Right renal cortex interstitium (tissue), 3 donors: Measurements from ENCODE around the gene TMEM158. TPM values are rescaled to one million over a fixed set of nuclear protein-coding genes. Genes with fewer than 3 reads are reported as not detected.

Experiments used
- DNase-seq, 3 donors: peaks; one replicate each; pipeline ENCODE4 v3.0.0-alpha.2; 2013; ENCODE audit warnings: low read depth in 3 of 3, low spot score in 2 of 3
- polyA plus RNA-seq, 3 donors: library from polyadenylated mRNA; unstranded; fragments of 120-200 nt; gene quantifications; one replicate each; pipeline ENCODE4 v1.2.1, GENCODE V29; 2013; ENCODE audit not compliant: insufficient read length in 3 of 3

Gene TMEM158
- 1 to 10 TPM; 5.3 to 5.5 (median 5.4) TPM for polyA plus RNA-seq

DNA sequence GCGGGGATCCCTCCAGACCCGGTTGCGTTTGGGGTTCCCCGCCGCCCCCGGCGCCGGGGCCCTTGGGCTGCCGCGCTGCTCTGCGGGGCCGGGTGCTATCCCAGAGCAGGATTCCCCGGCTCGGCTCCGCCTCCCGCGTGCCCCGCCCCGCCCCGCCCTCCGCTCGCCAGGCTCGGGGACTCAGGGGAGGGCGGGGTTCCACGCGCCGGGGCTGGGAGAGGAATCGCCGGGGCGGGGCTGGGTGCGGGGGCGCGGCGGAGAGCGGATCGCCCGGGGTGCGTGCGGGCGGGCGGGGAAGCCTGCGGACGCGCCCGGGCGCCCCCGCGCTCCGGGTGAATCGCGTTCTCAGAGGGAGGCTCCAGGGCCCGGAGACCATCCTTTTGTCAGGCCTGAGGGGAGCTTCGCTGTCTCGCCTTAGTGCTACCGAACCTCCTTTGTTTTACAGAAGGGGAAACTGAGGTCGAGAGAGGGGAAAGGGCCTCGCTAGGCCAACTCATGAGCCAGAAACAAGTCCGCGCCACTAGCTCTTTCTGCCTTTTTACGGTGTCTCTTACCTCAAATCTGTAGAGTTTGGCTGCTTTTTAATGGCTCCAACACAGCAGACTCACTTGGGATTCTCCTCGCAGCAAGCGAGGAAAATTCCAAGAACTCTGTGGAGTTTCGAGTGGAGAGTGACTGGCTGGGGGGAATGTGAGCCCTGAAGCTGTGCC is at the start of gene TMEM158:
TMEM158 (minus strand) TSS at position 82 of the 710 bp plus-strand sequence. CDS start 260 bp downstream, outside the sequence.
- DNase-seq, result no peak

DNA sequence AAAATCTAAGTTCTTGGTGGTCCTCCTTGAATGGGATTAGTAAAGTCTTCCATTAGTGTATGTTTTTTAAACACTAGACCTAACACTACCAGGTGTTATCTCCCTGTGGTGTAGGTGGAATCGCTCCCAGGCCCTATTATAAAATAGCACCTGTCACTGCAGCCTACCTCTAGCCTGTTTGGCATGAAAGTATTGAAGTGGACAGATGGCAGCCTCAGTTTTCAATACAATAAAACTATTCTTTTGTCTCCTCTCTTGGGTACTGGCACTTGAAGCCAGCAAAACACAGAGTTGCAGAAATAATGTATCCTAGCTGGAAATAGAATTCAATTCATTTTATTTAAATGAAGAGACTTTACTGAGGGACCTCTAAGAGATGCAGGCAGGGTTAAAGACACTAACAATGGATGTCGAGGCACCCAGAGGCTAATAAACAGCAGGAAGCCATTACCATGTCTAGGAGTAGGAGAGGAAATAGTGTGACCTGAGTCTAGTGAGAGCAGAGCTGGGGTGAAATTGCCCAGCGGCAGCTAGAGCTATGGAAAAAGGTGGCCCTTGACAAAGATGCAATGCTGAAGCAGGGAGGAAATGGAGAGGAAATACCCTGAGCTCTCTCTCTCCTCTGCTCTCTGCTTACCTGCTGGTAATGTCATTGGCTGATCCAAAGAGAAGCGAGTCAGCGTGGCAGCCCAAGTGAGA is 49.1 kb upstream of the TMEM158 start:
- DNase-seq, result no peak

DNA sequence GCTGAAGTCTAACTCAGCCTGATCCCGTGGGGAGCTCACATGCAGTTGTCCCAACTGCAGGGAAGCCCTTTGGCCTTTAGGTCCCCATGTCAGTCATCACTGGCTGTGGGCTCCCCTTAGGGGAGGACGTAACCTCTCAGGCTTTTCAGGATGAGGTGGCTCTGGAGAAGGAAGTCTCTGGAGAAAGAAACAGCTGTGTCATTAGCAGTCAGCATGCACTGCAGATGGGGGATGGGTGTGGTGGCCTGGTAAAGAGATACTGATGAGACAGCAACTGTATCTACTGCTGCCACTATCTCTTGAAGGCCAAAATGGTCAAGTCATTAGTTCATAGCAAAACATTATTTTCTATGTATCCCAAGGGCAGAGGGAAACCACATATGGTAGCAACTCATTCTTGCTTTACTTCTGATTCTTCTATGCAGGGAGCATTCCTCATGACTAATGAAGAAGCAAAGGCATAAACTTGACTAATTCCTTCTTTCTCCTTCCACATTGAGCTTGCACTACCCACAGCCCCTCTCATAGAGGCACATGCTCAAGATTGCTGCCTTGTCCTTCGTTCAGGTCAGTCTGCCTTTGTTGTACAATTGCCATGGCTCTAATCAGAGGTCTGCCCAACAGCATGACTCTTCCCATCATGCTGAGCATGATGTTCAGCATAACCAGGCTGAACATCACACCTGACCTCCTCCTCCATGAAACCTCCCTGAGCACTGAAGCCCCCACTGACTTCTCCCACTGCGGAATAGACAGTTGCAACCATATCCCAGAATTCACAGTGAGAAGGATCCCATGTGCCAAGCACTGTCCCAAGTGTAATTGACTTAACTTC is 47.8 kb upstream of the TMEM158 start:
- DNase-seq, result no peak

DNA sequence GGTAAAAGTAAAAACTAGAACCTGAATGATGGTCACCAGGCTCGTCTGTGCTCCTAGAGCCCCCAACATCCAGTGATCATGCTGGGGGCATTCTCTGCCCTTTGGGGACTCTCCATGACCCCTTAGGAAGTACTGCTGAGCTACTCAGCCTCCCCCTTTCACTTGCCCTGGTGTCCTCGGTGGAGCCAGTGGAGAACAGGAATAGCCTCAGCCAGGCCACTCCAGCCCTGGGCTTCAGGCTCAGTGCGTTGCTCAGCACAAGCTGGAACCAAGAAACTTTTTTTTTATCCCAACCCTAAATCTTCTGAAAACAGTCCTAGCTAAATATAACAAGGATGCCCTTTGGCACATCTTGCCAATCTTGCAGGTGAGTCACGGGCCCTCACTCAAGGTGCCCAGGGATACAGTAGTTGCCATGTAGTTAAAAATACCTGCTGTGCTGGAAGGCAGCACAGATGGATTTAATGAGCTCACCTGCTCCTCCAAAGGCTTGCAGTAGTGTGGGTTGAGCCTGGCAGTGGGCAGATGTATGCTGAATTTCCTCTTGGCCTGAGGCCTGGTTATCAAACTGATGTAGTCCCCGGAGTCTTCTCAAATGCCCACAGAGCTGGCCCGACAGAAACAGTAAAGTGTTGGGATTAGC is 46.9 kb upstream of the TMEM158 start:
- no peak for DNase-seq

DNA sequence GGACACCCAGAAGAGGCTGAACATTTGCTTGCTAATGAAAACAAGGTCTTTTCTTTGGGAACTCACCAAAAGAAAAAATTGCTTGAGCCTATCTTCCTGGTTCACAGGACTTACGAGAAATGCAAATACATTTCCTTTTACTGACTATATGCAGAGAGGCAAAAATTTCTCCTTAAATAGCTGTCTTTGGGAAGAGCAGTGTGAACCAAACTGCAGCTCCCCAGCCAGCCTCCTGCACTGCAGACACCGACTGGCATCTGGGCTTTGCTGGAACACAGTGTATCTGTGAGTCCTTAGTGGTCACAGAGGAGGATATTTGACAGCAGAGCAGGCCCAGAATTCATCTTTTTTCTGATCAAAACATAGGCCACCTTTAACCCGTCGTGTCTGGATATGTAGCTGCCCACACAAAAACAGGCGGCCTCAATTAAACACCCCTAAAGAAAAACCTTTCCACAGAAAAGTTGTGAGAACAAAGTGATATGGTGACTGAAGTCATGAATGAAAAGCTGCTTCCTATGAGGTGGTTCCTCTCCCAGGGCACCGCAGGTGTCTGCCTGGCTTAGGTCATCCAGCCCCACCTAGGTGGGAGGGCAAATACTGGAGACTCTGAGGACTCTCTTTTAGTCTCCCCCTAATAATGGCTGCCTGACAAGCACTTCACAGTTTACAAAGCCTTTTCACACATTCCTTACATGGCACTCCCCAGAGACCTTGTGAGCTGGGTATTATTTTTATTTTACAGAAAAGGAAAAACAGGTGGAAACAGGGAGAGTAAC is 46.1 kb upstream of the TMEM158 start:
- no peak for DNase-seq

DNA sequence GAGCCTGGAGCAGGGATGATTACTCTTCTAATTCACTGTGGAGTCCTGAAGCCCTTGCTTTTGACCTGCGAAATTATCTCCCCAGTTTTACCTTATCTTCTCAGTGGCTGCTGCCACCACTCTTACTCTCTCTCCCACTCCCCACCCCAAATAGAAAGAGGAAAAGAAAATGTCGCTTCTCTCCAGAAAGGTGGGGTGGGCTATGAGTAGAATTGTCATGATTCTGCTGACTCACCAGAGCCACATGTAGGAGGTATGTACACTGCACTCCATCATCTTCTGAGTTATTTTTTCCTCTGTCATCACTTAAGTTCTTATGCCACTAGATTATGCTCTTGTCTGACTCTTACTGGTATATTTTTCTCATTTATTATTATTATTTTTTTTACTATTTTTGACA is 43.9 kb upstream of the TMEM158 start:
- no peak for DNase-seq

DNA sequence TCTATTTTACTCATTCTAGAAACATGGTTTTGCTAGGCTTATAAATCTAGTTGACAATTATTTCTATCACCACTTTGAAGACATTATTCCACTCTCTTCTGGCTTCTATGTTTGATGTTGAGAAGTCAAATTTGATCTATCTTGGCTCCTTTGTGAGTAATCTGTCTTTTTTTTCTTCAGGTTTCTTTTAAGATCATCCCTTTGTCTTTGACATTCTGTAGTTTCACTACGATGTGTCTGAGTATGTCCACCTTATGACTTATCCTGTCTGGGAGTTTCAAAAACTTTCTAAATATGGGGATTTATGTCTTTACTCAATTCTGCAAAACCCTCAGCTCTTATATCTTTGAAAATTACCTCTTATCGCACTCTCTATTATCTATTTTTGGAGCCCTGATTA is 41.0 kb upstream of the TMEM158 start:
- DNase-seq, result no peak

DNA sequence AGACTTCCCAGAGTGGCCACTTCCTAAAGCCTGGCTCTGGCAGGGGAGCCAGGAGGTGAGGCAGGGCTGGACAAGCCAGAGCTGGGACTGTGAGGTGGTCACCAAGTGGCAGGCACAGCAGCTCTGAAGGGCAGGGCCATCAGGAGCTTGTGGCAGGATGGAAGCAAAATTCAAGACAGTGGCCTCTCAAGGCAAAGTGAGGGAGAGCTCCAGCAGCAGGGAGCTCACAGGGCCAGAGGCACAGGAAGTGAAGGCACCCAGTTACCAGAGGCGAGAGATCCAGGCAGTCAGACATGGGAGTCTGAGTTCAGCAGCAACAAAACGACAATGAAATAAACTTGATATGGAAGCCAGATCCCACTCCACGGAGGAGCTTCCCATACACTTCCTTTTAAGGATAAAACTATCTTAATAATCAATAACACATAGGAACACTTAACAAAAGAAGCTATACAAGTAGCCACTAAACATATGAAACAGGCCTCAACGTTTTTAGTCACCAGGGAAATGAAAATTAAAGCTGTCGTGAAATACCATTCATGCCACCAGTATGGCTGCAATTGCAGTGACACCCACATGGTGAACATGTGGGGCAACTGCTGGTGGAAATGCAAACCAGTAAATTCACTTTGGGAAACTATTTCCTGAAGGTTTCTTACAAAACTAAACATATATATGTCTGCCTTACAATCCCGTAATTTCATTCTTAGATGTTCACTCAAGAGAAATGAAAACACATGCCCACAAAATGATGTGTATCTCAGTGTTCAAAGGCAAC is 35.4 kb upstream of the TMEM158 start:
- no peak for DNase-seq

DNA sequence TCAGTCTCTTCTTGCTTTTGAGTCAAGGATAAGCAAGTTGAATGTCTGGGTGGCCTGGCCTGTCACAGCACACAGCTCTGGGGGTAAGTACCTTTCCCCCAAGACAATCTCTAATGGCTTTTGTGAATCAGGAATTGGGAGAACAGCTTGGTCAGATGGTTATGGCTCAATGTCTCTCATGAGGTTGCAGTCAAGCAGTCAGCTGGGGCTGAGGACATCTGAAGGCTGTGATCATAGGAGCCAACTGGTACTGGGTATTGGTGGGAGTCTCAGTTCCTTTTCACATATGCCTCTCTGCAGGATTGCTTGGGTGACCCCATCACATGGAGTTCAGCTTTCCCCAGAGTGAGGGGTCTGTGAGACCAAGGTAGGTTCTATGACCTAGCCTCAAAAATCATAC is 33.0 kb upstream of the TMEM158 start:
- DNase-seq, result no peak

DNA sequence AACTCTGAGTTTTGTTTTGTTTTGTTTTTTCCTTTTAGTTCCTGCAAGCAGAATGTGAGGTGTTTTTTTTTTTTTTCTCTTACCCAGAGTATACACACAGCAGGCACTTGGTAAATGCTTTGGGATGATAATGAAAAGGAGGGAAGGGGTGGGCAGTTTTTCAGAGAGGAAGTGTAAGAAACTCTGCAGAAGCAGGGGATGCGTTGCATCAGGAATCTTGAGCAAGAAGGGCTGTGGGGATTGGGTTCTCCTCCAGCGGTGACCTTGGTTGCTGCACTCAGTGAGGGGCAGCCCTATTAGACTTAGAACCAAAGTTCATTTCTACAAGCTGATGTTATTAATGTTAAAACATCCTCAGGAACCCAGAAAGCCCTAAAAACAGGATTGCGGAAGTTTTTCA is 32.2 kb upstream of the TMEM158 start:
- DNase-seq, result no peak

DNA sequence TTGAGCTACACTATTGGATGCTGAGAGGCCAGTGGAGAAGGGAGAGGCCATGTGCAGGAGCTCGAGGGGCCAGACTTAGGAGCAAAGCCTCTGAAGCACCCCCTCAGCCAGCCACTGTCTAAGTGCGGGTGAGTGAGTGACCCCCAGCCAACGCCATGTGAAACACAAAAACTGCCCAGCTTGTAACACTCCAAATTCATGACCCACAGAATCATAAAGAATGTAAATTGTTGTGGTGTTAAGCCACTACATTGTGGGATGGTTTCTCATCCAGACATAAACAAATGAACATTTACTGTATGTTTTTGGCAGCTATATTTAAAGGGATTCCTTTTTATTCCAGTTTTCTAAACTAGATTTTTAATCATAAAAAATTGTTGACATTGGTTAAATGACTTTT is 27.2 kb upstream of the TMEM158 start:
- no peak for DNase-seq

DNA sequence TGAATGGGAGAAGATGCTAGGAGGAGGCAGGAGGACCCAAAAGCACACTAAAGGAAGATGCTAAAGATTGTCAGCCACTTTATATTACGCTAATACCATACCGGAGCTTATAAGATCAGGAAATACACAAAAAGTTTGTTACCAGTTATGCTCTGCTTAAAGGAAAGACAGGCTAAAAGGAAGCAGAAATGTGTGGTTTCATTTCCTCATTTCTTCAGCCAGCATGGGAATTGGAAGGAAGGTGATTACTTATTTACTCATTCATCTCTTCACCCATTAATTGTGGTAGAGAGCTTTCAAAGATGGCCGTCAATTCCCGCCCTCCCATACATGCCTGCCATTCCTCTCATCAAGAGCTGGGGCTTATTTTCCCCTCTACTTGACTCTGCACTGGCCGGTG is 26.7 kb upstream of the TMEM158 start:
- no peak for DNase-seq

DNA sequence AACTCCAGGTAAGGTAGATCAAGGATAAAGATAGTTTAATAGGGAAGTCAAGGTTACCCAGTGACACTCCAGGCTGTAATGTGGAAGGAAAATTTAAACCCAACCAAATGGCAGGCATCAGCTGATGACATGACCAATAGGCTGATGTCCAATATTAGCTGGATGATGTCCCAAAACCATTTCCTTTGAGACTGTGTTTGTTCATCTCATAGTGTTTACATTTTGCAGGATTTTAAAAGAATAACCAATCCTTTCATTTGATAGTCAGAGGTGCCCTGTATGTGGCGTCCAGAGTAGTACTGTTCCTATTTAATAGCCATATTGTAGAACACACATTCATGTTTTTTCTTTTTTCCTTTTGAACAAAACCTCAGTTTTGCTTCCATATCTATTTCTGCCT is 23.3 kb upstream of the TMEM158 start:
- DNase-seq, result no peak

DNA sequence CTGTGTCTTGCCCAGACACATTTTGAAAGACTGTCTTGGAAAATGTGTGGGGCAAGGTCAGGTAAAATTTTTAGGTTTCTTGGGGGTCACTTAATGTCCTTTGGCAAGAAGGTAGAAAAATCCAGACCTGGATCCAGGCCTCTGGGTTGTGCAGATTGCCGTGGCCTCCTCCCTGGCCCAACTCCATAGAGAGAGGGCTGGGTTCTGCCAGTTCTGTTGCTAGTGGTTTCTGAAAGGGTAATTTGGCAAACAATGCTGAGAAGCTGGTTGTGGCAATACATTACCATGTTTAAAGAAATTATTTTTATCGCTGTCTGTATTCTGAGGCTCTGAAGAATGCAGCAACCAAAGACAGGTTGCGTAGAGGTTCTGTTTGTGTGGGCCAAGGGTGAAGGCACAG is 20.2 kb upstream of the TMEM158 start:
- DNase-seq, result no peak

DNA sequence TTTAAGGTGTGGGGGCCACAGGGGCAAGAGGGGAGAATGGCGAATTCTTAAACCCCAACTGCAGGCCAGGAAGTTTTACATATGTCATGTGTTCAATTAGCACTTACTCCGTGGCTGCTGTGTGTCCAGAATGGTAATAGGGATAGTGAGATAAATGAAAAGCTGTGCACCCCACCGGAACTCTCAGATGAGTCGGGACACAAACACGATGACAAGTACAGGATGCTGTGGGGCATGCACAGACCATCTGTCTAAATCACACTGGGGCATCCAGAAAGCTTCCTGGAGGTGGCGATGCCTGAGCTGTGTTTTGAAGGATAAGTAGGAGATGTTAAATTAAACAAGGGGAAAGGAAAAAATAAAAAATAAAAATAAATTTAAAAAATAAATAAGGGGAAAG is 18.3 kb upstream of the TMEM158 start:
- DNase-seq, result no peak

DNA sequence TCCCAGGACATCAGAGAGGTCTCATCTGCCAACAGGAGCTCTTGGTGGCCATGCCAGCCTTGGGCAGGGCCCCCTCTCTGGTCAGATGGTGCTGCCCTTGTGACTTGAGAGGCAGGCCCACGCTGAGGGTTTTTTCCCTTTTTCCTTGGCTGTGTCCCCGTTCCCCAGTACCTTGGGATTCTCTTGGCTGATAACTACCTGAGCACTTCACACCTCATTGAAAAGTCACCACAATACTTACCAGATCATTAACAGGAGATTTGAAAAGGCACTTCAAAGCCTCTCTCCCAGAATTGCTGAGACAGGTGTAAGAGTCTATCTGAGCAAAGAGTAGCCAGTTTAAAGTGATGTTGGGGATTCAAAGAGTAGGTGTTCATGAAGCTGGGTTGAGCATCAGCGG is 15.1 kb upstream of the TMEM158 start:
- no peak for DNase-seq

DNA sequence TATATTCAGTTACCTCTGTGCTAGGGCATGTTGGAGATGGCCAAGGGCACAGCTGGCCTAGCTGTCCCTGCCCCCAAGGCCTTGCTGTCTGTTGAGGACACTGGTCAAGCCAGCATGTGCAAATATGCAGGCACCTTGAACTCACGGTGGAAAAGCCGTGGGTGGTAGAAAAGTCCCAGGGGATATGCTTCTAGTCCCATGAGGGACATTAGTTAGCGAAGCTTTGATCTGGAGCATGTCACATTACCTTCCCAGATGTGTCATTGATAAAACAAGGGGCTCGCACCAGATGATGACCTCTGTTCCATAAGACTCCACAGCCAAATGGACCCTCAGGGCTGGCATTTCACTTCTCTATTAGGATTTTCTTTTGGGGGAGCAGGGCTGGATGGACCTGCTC is 14.2 kb upstream of the TMEM158 start:
- no peak for DNase-seq

DNA sequence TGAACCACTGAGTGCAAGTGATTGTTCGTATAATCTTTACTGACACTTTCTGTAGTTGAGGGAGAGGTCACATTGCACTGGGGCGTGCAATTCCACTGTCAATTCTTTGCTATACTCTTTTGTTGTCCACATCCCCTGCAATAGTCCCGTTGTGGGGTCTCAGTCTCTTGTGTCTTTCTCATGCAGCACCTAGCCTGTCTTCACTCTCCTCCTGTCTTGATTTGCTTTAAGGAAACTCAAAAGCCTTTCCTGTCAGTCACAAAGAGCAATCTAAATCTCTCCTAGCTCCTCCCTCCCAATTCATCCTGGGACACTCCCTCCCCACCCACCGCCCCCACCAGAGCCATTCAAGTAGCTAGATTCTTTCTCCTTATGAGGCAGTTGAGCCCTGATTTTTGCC is 13.2 kb upstream of the TMEM158 start:
- no peak for DNase-seq

DNA sequence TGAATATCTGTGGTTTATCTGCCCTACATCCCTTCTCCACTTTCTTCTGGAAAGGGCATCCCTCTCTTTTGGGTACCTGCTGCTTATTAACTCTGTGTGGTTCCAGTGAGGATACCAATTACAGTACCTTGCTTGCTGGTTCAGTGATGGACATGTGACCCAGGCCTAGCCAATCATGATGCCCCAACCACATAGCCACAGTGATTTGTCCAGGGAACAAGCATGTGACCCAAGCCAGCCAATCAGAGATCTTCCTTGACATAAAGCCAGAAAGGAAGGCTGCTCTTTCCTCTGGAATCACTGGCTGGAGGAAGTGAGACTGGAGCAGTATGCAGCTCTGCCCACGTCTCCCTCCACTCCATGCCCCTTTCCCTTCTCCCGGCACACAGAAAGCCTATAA is 10.9 kb upstream of the TMEM158 start:
- no peak for DNase-seq

DNA sequence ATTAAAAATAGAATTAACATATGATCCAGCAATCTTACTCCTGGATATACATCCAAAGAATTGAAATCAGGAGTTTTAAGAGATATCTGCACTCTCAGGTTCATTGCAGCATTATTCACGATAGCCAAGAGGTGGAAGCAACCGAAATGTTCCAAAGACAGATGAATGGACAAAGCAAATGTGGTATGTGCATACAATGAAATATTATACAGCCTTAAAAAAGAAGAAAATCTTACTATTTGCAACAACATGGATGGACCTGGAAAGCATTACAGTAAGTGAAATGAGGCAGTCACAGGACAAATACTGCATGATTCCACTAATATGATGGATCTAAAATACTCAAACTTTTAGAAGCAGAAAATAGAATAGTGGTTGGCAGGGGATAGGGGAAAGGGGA is 9.3 kb upstream of the TMEM158 start:
- no peak for DNase-seq
